H1 (cell line): Measurements from ENCODE around the gene UBE2K. TPM values are rescaled to one million over a fixed set of nuclear protein-coding genes. Genes with fewer than 3 reads are reported as not detected.

Source experiments
- EZH2 ChIP-seq: fragments of 200-600 bp; sonication (generic); IDR thresholded peaks from 2 replicates; pipeline ENCODE4 v1.7.1; 2012; ENCODE audit warnings: low read depth, mild to moderate bottlenecking, moderate library complexity, low read length, inconsistent platforms; ENCODE audit not compliant: severe bottlenecking
- KDM4A ChIP-seq: IDR thresholded peaks from one replicate; pipeline ENCODE4 v1.7.1; 2012; ENCODE audit warnings: low read depth, mild to moderate bottlenecking, moderate library complexity, low read length, inconsistent platforms; ENCODE audit not compliant: severe bottlenecking
- POLR2AphosphoS5 ChIP-seq: IDR thresholded peaks from 2 replicates; pipeline ENCODE4 v1.6.1; 2011; ENCODE audit warnings: low read depth, low read length
- POU5F1 ChIP-seq: IDR thresholded peaks from 2 replicates; pipeline ENCODE4 v1.6.1; 2011; ENCODE audit warnings: low read depth, mild to moderate bottlenecking, low read length, moderate library complexity
- RFX5 ChIP-seq: IDR thresholded peaks from 2 replicates; pipeline ENCODE4 v1.6.1; 2011; ENCODE audit warnings: low read depth, low read length, improper control_type of control experiment, borderline replicate concordance
- ZNF274 ChIP-seq: IDR thresholded peaks from 2 replicates; pipeline ENCODE4 v1.7.0; 2012; ENCODE audit warnings: low read length, borderline replicate concordance; ENCODE audit errors: extremely low read depth
- polyA plus RNA-seq, 7 experiments: library from polyadenylated mRNA; depleted of rRNA in 3 of 7; stranded (reverse) in 5 of 7; unstranded in 2 of 7; fragments of >200 nt in 5 of 7; fragments of 200-250 nt in 2 of 7; gene quantifications; 1 replicate in 5 of 7; 2 replicates in 1 of 7; 4 replicates in 1 of 7; pipeline versions ENCODE4 v1.2.1 to v1.2.3, GENCODE V29; 2011 to 2013; ENCODE audit warnings: missing spikeins in 2 of 7, mixed read lengths in 2 of 7
- total RNA-seq: library from RNA; stranded (reverse); fragmentation: NEBNext Ultra II Directional; extraction: Animal tissue kit (Norgen Biotek cat#: 25700); gene quantifications from 2 replicates; pipeline ENCODE4 v1.2.1, GENCODE V29; 2021
- TF ChIP-seq, protein P1 (sequence below): IDR thresholded peaks from 2 replicates; pipeline ENCODE4 v1.6.1; 2011; ENCODE audit warnings: low read depth, mild to moderate bottlenecking, low read length; ENCODE audit not compliant: insufficient read depth
- TF ChIP-seq, protein P2 (sequence below), 3 experiments: IDR thresholded peaks; 1 replicate in 2 of 3; 2 replicates in 1 of 3; pipeline versions ENCODE4 v1.5.1 to v1.6.1; 2011; ENCODE audit warnings: low read length in 3 of 3, mild to moderate bottlenecking in 3 of 3, inconsistent platforms in 2 of 3, low read depth in 1 of 3, moderate library complexity in 1 of 3; ENCODE audit not compliant: insufficient read depth in 1 of 3; ENCODE audit errors: control extremely low read depth in 1 of 3
- TF ChIP-seq, protein P3 (sequence below): IDR thresholded peaks from 2 replicates; pipeline ENCODE4 v1.6.1; 2012; ENCODE audit warnings: inconsistent platforms

The UBE2K gene
- total and polyA plus RNA-seq, 2 of the 8 experiments (the other 6 are each of a cell fraction or from before 2014, with no cell fraction given), result 53.6 to 174 TPM

DNA sequence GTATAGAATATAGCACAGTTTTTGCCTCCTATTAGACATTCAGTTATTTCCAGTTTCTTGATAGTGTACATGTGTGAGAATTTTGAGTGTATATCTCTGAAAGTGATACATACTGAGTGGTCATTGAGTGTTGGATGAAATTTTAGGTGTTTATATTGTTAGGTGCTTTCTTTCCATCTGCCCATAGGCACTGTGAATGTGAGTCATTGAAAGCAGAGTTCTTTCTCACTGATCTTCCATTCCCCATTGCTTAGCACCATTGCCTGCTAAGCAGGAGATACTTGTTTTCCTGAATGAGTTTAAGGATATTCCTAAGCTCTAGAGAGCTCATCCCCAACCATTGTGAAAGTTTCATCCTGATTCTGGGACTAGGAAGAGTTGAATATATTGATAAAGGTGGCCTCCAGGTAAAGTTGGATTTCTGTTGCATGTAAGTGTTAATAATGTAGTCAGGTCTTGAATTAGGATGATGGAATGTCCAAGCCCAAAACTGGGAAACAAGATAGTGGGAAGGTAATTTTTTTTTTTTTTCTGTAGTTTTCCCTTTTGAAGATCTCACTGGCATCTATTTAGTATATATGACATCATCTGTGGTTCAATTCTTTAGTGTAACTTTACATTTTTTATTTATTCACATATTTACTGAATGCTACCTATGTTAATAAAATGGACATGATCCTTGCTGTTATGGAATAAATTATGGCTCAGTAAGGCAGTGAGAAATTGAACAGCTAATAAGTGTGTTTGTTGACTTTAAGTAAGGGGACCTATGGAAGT is 22.1 kb downstream of the UBE2K start (continued):
- TF ChIP-seq, protein P1, sequence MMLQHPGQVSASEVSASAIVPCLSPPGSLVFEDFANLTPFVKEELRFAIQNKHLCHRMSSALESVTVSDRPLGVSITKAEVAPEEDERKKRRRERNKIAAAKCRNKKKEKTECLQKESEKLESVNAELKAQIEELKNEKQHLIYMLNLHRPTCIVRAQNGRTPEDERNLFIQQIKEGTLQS, result no peak
- TF ChIP-seq, protein P2, sequence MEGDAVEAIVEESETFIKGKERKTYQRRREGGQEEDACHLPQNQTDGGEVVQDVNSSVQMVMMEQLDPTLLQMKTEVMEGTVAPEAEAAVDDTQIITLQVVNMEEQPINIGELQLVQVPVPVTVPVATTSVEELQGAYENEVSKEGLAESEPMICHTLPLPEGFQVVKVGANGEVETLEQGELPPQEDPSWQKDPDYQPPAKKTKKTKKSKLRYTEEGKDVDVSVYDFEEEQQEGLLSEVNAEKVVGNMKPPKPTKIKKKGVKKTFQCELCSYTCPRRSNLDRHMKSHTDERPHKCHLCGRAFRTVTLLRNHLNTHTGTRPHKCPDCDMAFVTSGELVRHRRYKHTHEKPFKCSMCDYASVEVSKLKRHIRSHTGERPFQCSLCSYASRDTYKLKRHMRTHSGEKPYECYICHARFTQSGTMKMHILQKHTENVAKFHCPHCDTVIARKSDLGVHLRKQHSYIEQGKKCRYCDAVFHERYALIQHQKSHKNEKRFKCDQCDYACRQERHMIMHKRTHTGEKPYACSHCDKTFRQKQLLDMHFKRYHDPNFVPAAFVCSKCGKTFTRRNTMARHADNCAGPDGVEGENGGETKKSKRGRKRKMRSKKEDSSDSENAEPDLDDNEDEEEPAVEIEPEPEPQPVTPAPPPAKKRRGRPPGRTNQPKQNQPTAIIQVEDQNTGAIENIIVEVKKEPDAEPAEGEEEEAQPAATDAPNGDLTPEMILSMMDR (IDR thresholded peaks at IDR 0.05; ENCODE audit: control extremely low read depth in 1 of 3, insufficient read depth in 1 of 3, low read depth in 1 of 3, low read length in 3 of 3), result no peak
- TF ChIP-seq POU5F1 (no peak), ZNF274 (no peak), EZH2 (no peak), KDM4A (no peak), RFX5 (no peak), POLR2AphosphoS5 (no peak)
- TF ChIP-seq, protein P3, sequence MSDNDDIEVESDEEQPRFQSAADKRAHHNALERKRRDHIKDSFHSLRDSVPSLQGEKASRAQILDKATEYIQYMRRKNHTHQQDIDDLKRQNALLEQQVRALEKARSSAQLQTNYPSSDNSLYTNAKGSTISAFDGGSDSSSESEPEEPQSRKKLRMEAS, result no peak
